WTC11 (cell line): ENCODE measurements around the gene ROCK1. TPM values are rescaled to one million over a fixed set of nuclear protein-coding genes. Genes with fewer than 3 reads are reported as not detected.

Experiments
- ATAC-seq: fragments of 200-7000 bp; cut with Tn5 transposase; 2 replicates; pipeline ENCODE4 v1.10.0; 2021; ENCODE audit warnings: mild to moderate bottlenecking, moderate library complexity
- CTCF ChIA-PET: fragments of 300-600 bp; sonication (Branson Sonifier 250); formaldehyde crosslinking; loops from one replicate; lab custom pipeline; 2021; ENCODE audit warnings: antibody characterized with exemption; lab: Charles Lee
- POLR2A ChIA-PET: fragments of 350-600 bp; sonication (Branson Sonifier 250); formaldehyde crosslinking; loops from one replicate; lab custom pipeline; 2021; ENCODE audit warnings: antibody characterized with exemption; lab: Charles Lee
- DNase-seq: peaks from one replicate; pipeline ENCODE4 v3.0.0; 2021; ENCODE audit warnings: low spot score
- H3K27ac Mint-ChIP-seq: 2 replicates; pipeline ENCODE4 v1.8.0; 2021; ENCODE audit warnings: mixed read lengths
- H3K27me3 Mint-ChIP-seq: 2 replicates; pipeline ENCODE4 v1.8.0; 2021; ENCODE audit warnings: low read depth, mild to moderate bottlenecking, moderate library complexity, mixed read lengths
- H3K36me3 Mint-ChIP-seq: 2 replicates; pipeline ENCODE4 v1.8.0; 2021; ENCODE audit warnings: mixed read lengths
- H3K4me1 Mint-ChIP-seq: 2 replicates; pipeline ENCODE4 v1.8.0; 2022; ENCODE audit warnings: mixed read lengths
- H3K4me3 Mint-ChIP-seq: 2 replicates; pipeline ENCODE4 v1.8.0; 2021; ENCODE audit warnings: mild to moderate bottlenecking, moderate library complexity, mixed read lengths
- H3K9me3 Mint-ChIP-seq: 2 replicates; pipeline ENCODE4 v1.8.0; 2021; ENCODE audit warnings: mixed read lengths
- CREM ChIP-seq: sonication (generic); formaldehyde crosslinking; IDR thresholded peaks from 2 replicates; pipeline ENCODE4 v1.8.1; 2022; ENCODE audit warnings: mild to moderate bottlenecking, missing genetic modification reagents, moderate library complexity
- CTCF ChIP-seq: fragments of 200-600 bp; IDR thresholded peaks from 2 replicates; pipeline ENCODE4 v1.8.0; 2022; ENCODE audit warnings: antibody characterized with exemption
- FOXK1 ChIP-seq: sonication (generic); formaldehyde crosslinking; IDR thresholded peaks from 2 replicates; pipeline ENCODE4 v1.8.0; 2022; ENCODE audit warnings: mild to moderate bottlenecking, moderate library complexity, missing genetic modification reagents
- GRHL2 ChIP-seq: fragments of 250-450 bp; sonication (Bioruptor Pico); IDR thresholded peaks from 2 replicates; pipeline ENCODE4 v1.8.0; 2022; ENCODE audit warnings: mild to moderate bottlenecking, moderate library complexity; ENCODE audit not compliant: insufficient replicate concordance, severe bottlenecking
- JAZF1 ChIP-seq: fragments of 250-450 bp; sonication (Bioruptor Pico); IDR thresholded peaks from 2 replicates; pipeline ENCODE4 v1.9.0; 2021; ENCODE audit warnings: moderate library complexity, mild to moderate bottlenecking, inconsistent platforms
- MAX ChIP-seq: sonication (generic); formaldehyde crosslinking; IDR thresholded peaks from 2 replicates; pipeline ENCODE4 v1.8.0; 2022; ENCODE audit warnings: mild to moderate bottlenecking, missing genetic modification reagents
- PRDM15 ChIP-seq: sonication (generic); formaldehyde crosslinking; IDR thresholded peaks from 2 replicates; pipeline ENCODE4 v1.8.0; 2022; ENCODE audit warnings: missing genetic modification reagents
- STAT6 ChIP-seq: sonication (generic); formaldehyde crosslinking; conservative IDR thresholded peaks from 2 replicates; pipeline ENCODE4 v1.8.1; 2023; ENCODE audit warnings: mild to moderate bottlenecking, low read depth, missing genetic modification reagents, moderate library complexity
- TCF7 ChIP-seq: sonication (generic); formaldehyde crosslinking; IDR thresholded peaks from 2 replicates; pipeline ENCODE4 v1.8.0; 2022; ENCODE audit warnings: mild to moderate bottlenecking, low read depth, missing genetic modification reagents, moderate library complexity
- ZNF281 ChIP-seq: sonication (generic); formaldehyde crosslinking; IDR thresholded peaks from 2 replicates; pipeline ENCODE4 v1.8.0; 2023; ENCODE audit warnings: mild to moderate bottlenecking, missing genetic modification reagents
- ZNF416 ChIP-seq: fragments of 250-450 bp; sonication (Bioruptor Pico); IDR thresholded peaks from 2 replicates; pipeline ENCODE4 v1.9.0; 2021; ENCODE audit warnings: mild to moderate bottlenecking, inconsistent platforms
- ZNF423 ChIP-seq: fragments of 250-450 bp; sonication (Bioruptor Pico); IDR thresholded peaks from 2 replicates; pipeline ENCODE4 v2.1.2; 2022; ENCODE audit warnings: mild to moderate bottlenecking, moderate library complexity
- total RNA-seq: library from RNA; stranded (reverse); gene quantifications from 3 replicates; pipeline ENCODE4 v1.2.3, GENCODE V29; 2021
- TF ChIP-seq, protein P1 (sequence below): sonication (generic); formaldehyde crosslinking; IDR thresholded peaks from 2 replicates; pipeline ENCODE4 v1.8.0; 2023; ENCODE audit warnings: missing genetic modification reagents, mild to moderate bottlenecking, borderline replicate concordance

The ROCK1 gene
- total RNA-seq, 1 experiment from 2014 or later, result 42.2 TPM

- TF ChIP-seq STAT6 (CRISPR knock-in tag), result no peak
These were observed 7.2 kb upstream of the ROCK1 start (continued) for GRCh38 chr18:21118806-21119205.

DNA sequence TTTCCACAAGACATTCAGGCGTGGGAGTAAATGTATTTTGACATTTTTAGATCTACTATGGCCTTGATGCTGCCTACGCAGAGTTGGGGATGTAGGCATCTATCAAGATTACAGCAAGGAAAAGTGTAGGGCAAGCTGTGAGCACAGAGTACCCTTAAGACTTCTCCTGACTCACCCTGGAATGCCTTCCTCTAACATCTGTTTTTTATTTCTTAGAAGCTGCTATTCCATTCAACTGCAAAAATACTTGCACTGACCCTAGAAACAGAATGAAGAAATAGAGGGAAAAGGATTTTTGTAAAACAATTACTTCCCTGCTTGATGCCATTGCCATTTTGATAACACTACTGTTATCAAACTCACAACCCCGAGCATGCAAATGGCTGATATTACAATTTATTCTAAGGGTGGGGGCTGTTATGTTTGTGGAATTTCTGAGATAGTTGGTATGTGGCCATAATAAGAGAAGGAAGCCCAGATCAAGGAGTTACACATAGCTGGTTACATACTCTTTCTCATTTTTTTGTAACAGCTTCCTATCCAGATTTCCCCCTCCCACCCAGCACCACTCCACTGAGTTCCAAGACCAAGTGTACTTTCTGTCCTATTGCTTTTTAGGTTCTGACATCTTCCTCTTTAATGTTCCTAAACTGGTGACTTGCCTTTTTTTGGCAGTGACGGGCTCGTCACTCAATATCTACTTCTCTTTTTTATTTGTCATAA is 6.0 kb upstream of the ROCK1 start:
- POLR2A ChIA-PET, result interaction anchor here (0.6 kb wide), 1 partner anchor 48 kb away, joined by 3 read pairs; no protein-coding TSS in a partner anchor
- Mint-ChIP-seq H3K4me3 (no peak overlapping the region), H3K4me1 (peaks cover 23% of the 10 kb centered on the region), H3K36me3 (no peaks in the 10 kb centered on the region), H3K27me3 (peaks cover 10% of the 10 kb centered on the region), H3K27ac (peak overlapping the region; percentile 7), H3K9me3 (no peaks in the 10 kb centered on the region)
- CTCF ChIA-PET, result interaction anchor here (1.0 kb wide), 1 partner anchor 75 kb away, joined by 3 read pairs; no protein-coding TSS in a partner anchor
- ATAC-seq (peak; percentile 72), DNase-seq (no peak)
- no peak for TF ChIP-seq STAT6 (CRISPR knock-in tag)
- TF ChIP-seq JAZF1 (CRISPR knock-in tag), result no peak
- TF ChIP-seq CTCF, result no peak
- no peak for TF ChIP-seq ZNF416 (CRISPR knock-in tag)
- TF ChIP-seq ZNF423 (CRISPR knock-in tag), result no peak
- no peak for TF ChIP-seq PRDM15 (CRISPR knock-in tag)
- no peak for TF ChIP-seq GRHL2
- no peak for TF ChIP-seq TCF7 (CRISPR knock-in tag)
- no peak for TF ChIP-seq ZNF281 (CRISPR knock-in tag)
- TF ChIP-seq CREM (CRISPR knock-in tag), result no peak
- TF ChIP-seq, protein P1, sequence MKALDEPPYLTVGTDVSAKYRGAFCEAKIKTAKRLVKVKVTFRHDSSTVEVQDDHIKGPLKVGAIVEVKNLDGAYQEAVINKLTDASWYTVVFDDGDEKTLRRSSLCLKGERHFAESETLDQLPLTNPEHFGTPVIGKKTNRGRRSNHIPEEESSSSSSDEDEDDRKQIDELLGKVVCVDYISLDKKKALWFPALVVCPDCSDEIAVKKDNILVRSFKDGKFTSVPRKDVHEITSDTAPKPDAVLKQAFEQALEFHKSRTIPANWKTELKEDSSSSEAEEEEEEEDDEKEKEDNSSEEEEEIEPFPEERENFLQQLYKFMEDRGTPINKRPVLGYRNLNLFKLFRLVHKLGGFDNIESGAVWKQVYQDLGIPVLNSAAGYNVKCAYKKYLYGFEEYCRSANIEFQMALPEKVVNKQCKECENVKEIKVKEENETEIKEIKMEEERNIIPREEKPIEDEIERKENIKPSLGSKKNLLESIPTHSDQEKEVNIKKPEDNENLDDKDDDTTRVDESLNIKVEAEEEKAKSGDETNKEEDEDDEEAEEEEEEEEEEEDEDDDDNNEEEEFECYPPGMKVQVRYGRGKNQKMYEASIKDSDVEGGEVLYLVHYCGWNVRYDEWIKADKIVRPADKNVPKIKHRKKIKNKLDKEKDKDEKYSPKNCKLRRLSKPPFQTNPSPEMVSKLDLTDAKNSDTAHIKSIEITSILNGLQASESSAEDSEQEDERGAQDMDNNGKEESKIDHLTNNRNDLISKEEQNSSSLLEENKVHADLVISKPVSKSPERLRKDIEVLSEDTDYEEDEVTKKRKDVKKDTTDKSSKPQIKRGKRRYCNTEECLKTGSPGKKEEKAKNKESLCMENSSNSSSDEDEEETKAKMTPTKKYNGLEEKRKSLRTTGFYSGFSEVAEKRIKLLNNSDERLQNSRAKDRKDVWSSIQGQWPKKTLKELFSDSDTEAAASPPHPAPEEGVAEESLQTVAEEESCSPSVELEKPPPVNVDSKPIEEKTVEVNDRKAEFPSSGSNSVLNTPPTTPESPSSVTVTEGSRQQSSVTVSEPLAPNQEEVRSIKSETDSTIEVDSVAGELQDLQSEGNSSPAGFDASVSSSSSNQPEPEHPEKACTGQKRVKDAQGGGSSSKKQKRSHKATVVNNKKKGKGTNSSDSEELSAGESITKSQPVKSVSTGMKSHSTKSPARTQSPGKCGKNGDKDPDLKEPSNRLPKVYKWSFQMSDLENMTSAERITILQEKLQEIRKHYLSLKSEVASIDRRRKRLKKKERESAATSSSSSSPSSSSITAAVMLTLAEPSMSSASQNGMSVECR (CRISPR knock-in tag), result no peak
- TF ChIP-seq FOXK1 (CRISPR knock-in tag), result no peak
- no peak for TF ChIP-seq MAX (CRISPR knock-in tag)
